Tibial nerve (tissue), 4 donors: Measurements from ENCODE around the gene DDX19B.

Experiments used
- EP300 ChIP-seq, 2 donors: sonication (generic); formaldehyde crosslinking; IDR thresholded peaks; one replicate each; pipeline ENCODE4 v1.6.1; 2017; ENCODE audit warnings: antibody characterized with exemption in 2 of 2, mild to moderate bottlenecking in 1 of 2
- POLR2A ChIP-seq, 2 donors: fragments of 450-650 bp; IDR thresholded peaks; one replicate each; pipeline ENCODE4 v1.6.1; 2017; ENCODE audit warnings: antibody characterized with exemption in 2 of 2, mild to moderate bottlenecking in 2 of 2, moderate library complexity in 2 of 2
- TF ChIP-seq, protein P1 (sequence below), 5 experiments: fragments of 200-600 bp in 3 of 5; fragments of 450-650 bp in 2 of 5; sonication (generic) in 3 of 5; IDR thresholded peaks; one replicate each; pipeline ENCODE4 v1.5.1; 2016 to 2019; ENCODE audit warnings: antibody characterized with exemption in 5 of 5, mild to moderate bottlenecking in 3 of 5, moderate library complexity in 2 of 5

DNA sequence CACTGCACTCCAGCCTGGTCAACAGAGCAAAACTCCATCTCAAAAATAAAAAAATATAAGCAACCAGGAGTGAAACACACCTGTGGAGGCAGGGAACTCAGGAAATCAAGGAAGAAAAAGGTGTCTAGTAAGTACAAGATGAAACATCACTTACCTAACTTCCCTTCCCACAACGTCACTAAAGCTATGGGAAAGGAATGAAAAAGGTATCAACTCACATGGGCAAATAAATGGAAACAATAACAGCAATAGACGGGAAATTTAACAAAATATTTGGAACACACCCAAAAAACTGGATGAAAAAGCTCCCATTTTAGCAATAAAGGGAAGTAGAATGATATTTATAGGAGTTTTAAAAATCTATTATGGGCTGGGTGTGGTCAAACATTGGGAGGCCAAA lies 78.8 kb downstream of the DDX19B start:
- TF ChIP-seq, protein P1, sequence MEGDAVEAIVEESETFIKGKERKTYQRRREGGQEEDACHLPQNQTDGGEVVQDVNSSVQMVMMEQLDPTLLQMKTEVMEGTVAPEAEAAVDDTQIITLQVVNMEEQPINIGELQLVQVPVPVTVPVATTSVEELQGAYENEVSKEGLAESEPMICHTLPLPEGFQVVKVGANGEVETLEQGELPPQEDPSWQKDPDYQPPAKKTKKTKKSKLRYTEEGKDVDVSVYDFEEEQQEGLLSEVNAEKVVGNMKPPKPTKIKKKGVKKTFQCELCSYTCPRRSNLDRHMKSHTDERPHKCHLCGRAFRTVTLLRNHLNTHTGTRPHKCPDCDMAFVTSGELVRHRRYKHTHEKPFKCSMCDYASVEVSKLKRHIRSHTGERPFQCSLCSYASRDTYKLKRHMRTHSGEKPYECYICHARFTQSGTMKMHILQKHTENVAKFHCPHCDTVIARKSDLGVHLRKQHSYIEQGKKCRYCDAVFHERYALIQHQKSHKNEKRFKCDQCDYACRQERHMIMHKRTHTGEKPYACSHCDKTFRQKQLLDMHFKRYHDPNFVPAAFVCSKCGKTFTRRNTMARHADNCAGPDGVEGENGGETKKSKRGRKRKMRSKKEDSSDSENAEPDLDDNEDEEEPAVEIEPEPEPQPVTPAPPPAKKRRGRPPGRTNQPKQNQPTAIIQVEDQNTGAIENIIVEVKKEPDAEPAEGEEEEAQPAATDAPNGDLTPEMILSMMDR (IDR thresholded peaks at IDR 0.05) = no peak
- no peak for TF ChIP-seq POLR2A (IDR thresholded peaks at IDR 0.05)
- TF ChIP-seq EP300 (IDR thresholded peaks at IDR 0.05) = no peak
